ENCODE results near the gene SCFD2.

The SCFD2 gene

GRCh38 chr4:52907510-52907909, 458.4 kb downstream of the SCFD2 start:
- TF ChIP-seq EZH2phosphoT487 (IDR thresholded peaks at IDR 0.05; ENCODE audit: low read depth) (no peak), CTCF (IDR thresholded peaks at IDR 0.05; ENCODE audit: low read depth, low read length) (no peak)

GRCh38 chr4:52904421-52904820, 461.4 kb downstream of the SCFD2 start:
- Histone ChIP-seq H3K9me3 (ENCODE audit: insufficient read depth, low read length) (no peaks in the 10 kb centered on the region), H2AFZ (ENCODE audit: low read depth, low read length) (no peak overlapping the region), H3K27me3 (ENCODE audit: low read depth, low read length) (no peaks in the 10 kb centered on the region), H4K20me1 (ENCODE audit: insufficient read depth, low read length) (no peaks in the 10 kb centered on the region), H3K36me3 (replicated peaks; ENCODE audit: low read depth, low read length) (no peaks in the 10 kb centered on the region), H3K4me3 (ENCODE audit: low read length) (no peak overlapping the region), H3K4me2 (ENCODE audit: low read length) (no peak overlapping the region), H3K4me1 (ENCODE audit: low read length) (no peaks in the 10 kb centered on the region), H3K79me2 (ENCODE audit: low read length) (no peaks in the 10 kb centered on the region), H3K27ac (ENCODE audit: low read length) (no peak overlapping the region), H3K9ac (ENCODE audit: low read length) (no peak overlapping the region)
- no peak for TF ChIP-seq EZH2phosphoT487 (IDR thresholded peaks at IDR 0.05; ENCODE audit: low read depth)
- TF ChIP-seq CTCF (IDR thresholded peaks at IDR 0.05; ENCODE audit: low read depth, low read length), result no peak

More at GRCh38 chr4:52907510-52907909, 458.4 kb downstream of the SCFD2 start:
- Histone ChIP-seq H3K9ac (ENCODE audit: low read length) (no peak overlapping the region), H3K4me3 (ENCODE audit: low read length) (no peak overlapping the region), H3K9me3 (ENCODE audit: insufficient read depth, low read length) (no peaks in the 10 kb centered on the region), H2AFZ (ENCODE audit: low read depth, low read length) (no peak overlapping the region), H4K20me1 (ENCODE audit: insufficient read depth, low read length) (no peaks in the 10 kb centered on the region), H3K27me3 (ENCODE audit: low read depth, low read length) (no peaks in the 10 kb centered on the region), H3K4me2 (ENCODE audit: low read length) (no peak overlapping the region), H3K36me3 (replicated peaks; ENCODE audit: low read depth, low read length) (no peaks in the 10 kb centered on the region), H3K4me1 (ENCODE audit: low read length) (no peaks in the 10 kb centered on the region), H3K27ac (ENCODE audit: low read length) (no peak overlapping the region), H3K79me2 (ENCODE audit: low read length) (no peaks in the 10 kb centered on the region)

GRCh38 chr4:52903273-52903672, 462.6 kb downstream of the SCFD2 start:
- Histone ChIP-seq H3K4me1 (ENCODE audit: low read length) (no peaks in the 10 kb centered on the region), H3K79me2 (ENCODE audit: low read length) (no peaks in the 10 kb centered on the region), H3K27ac (ENCODE audit: low read length) (no peak overlapping the region), H3K4me2 (ENCODE audit: low read length) (no peak overlapping the region), H3K9me3 (ENCODE audit: insufficient read depth, low read length) (no peaks in the 10 kb centered on the region), H2AFZ (ENCODE audit: low read depth, low read length) (no peak overlapping the region), H4K20me1 (ENCODE audit: insufficient read depth, low read length) (no peaks in the 10 kb centered on the region), H3K36me3 (replicated peaks; ENCODE audit: low read depth, low read length) (no peaks in the 10 kb centered on the region), H3K9ac (ENCODE audit: low read length) (no peak overlapping the region), H3K27me3 (ENCODE audit: low read depth, low read length) (no peaks in the 10 kb centered on the region), H3K4me3 (ENCODE audit: low read length) (no peak overlapping the region)
- TF ChIP-seq EZH2phosphoT487 (IDR thresholded peaks at IDR 0.05; ENCODE audit: low read depth), result no peak

- Histone ChIP-seq H3K27ac (ENCODE audit: low read length) (no peak overlapping the region), H3K4me3 (ENCODE audit: low read length) (no peak overlapping the region), H3K79me2 (ENCODE audit: low read length) (no peaks in the 10 kb centered on the region), H3K27me3 (ENCODE audit: low read depth, low read length) (no peaks in the 10 kb centered on the region), H4K20me1 (ENCODE audit: insufficient read depth, low read length) (no peaks in the 10 kb centered on the region), H3K9me3 (ENCODE audit: insufficient read depth, low read length) (no peaks in the 10 kb centered on the region), H3K4me1 (ENCODE audit: low read length) (no peaks in the 10 kb centered on the region), H3K9ac (ENCODE audit: low read length) (no peak overlapping the region), H3K36me3 (replicated peaks; ENCODE audit: low read depth, low read length) (peaks cover 1% of the 10 kb centered on the region), H2AFZ (ENCODE audit: low read depth, low read length) (no peak overlapping the region), H3K4me2 (ENCODE audit: low read length) (no peak overlapping the region)
- TF ChIP-seq CTCF (IDR thresholded peaks at IDR 0.05; ENCODE audit: low read depth, low read length), result no peak
- no peak for TF ChIP-seq EZH2phosphoT487 (IDR thresholded peaks at IDR 0.05; ENCODE audit: low read depth)
These were observed 471.4 kb downstream of the SCFD2 start for GRCh38 chr4:52894443-52894842.

GRCh38 chr4:52892880-52893279, 473.0 kb downstream of the SCFD2 start:
- Histone ChIP-seq H4K20me1 (ENCODE audit: insufficient read depth, low read length) (no peaks in the 10 kb centered on the region), H3K27ac (ENCODE audit: low read length) (no peak overlapping the region), H3K27me3 (ENCODE audit: low read depth, low read length) (no peaks in the 10 kb centered on the region), H3K9me3 (ENCODE audit: insufficient read depth, low read length) (no peaks in the 10 kb centered on the region), H2AFZ (ENCODE audit: low read depth, low read length) (no peak overlapping the region), H3K36me3 (replicated peaks; ENCODE audit: low read depth, low read length) (peaks cover 3% of the 10 kb centered on the region), H3K4me3 (ENCODE audit: low read length) (no peak overlapping the region), H3K79me2 (ENCODE audit: low read length) (no peaks in the 10 kb centered on the region), H3K4me1 (ENCODE audit: low read length) (no peaks in the 10 kb centered on the region), H3K4me2 (ENCODE audit: low read length) (no peak overlapping the region), H3K9ac (ENCODE audit: low read length) (no peak overlapping the region)
- TF ChIP-seq EZH2phosphoT487 (IDR thresholded peaks at IDR 0.05; ENCODE audit: low read depth) (no peak), CTCF (IDR thresholded peaks at IDR 0.05; ENCODE audit: low read depth, low read length) (no peak)
